IPS-18a (cell line): Measurements from ENCODE around the gene FUT3.
"Not testable (repeated sequence)": the region's sequence is repeated elsewhere in the genome, so short reads cannot be mapped to it uniquely, and the experiment has no call there.

Experiments
- H3K27ac ChIP-seq: one replicate; pipeline ENCODE4 v1.5.1; 2013; ENCODE audit warnings: low read length
- H3K27me3 ChIP-seq: one replicate; pipeline ENCODE4 v1.6.1; 2013; ENCODE audit warnings: mild to moderate bottlenecking, low read length; ENCODE audit not compliant: control insufficient read depth, insufficient read depth
- H3K36me3 ChIP-seq: one replicate; pipeline ENCODE4 v1.6.1; 2013; ENCODE audit warnings: low read depth, low read length; ENCODE audit not compliant: control insufficient read depth
- H3K4me1 ChIP-seq: one replicate; pipeline ENCODE4 v1.6.1; 2013; ENCODE audit warnings: low read depth, low read length; ENCODE audit not compliant: control insufficient read depth
- H3K4me3 ChIP-seq: one replicate; pipeline ENCODE4 v1.5.1; 2013; ENCODE audit warnings: low read length
- H3K9ac ChIP-seq: one replicate; pipeline ENCODE4 v1.6.1; 2013; ENCODE audit warnings: mild to moderate bottlenecking, low read length, moderate library complexity
- H3K9me3 ChIP-seq: one replicate; pipeline ENCODE4 v1.6.1; 2013; ENCODE audit warnings: low read depth, low read length; ENCODE audit not compliant: control insufficient read depth

FUT3 gene

DNA sequence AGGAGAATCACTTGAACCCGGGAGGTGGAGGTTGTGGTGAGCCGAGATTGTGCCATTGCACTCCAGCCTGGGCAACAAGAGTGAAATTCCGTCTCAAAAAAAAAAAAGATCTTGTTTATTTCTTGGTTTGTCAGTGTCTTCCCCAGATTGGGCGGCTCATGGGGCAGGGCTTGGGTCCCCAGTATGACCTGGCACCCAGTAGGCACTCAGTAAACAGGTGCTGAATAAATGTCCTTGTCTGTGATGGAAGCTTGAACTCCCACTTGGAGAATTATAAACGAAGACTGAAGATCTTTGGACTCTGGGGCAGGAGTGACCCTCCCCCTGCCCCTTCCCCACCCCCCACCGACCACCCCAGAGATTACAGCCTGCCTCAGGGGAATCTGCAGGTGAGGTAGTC lies 28.9 kb upstream of the FUT3 start:
- H3K27me3 ChIP-seq: no peaks in the 10 kb centered on the region
- H3K9ac ChIP-seq: no peak overlapping the region
- H3K4me3 ChIP-seq: no peak overlapping the region
- no peaks in the 10 kb centered on the region for H3K9me3 ChIP-seq
- no peaks in the 10 kb centered on the region for H3K36me3 ChIP-seq
- H3K4me1 ChIP-seq: peaks cover 10% of the 10 kb centered on the region
- no peak overlapping the region for H3K27ac ChIP-seq

DNA sequence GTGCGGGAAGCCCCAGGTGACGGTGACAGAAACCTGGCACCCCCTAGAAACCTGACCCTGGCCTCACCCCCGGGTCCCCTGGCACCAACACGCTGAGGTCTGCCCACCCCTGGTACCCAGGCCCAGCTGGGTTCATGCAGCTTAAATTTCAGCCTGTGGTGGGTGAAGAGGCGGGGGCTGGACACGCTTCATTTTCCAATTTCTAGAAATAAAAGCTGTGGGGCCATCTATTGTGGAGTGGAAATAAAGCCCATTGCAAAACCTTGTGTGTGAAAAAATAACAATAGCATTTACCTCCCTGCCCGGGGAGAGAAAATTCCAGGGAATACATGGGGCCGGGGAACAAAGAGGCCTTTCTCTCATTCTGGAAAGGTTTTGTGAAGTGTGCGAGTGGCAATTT lies 26.6 kb upstream of the FUT3 start:
- peaks cover 10% of the 10 kb centered on the region for H3K4me1 ChIP-seq
- H3K9me3 ChIP-seq: no peaks in the 10 kb centered on the region
- no peak overlapping the region for H3K4me3 ChIP-seq
- H3K27ac ChIP-seq: no peak overlapping the region
- H3K36me3 ChIP-seq: no peaks in the 10 kb centered on the region
- H3K9ac ChIP-seq: no peak overlapping the region
- H3K27me3 ChIP-seq: no peaks in the 10 kb centered on the region

DNA sequence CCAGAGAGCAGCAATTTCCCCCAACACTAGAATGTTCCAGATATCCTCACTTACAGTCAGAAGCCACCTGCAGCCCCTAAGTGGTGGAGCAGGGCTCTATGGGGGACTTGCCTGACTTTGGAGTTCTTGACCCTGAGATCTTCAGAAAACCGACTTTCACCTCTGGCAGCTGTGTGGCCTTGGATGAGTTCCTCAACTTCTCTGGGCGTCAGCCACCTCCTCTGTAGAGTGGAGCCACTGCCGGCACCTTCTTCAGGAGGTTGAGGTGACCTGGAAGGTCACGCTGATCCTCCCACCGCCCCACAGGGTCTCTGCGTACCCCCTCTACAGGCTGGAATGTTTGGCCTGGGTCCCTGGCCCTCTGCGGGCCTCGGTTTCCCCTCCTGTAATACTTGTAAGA lies 26.2 kb upstream of the FUT3 start:
- no peak overlapping the region for H3K27ac ChIP-seq
- H3K9me3 ChIP-seq: no peaks in the 10 kb centered on the region
- H3K4me3 ChIP-seq: no peak overlapping the region
- H3K9ac ChIP-seq: no peak overlapping the region
- no peaks in the 10 kb centered on the region for H3K36me3 ChIP-seq
- no peaks in the 10 kb centered on the region for H3K27me3 ChIP-seq
- H3K4me1 ChIP-seq: peaks cover 10% of the 10 kb centered on the region

DNA sequence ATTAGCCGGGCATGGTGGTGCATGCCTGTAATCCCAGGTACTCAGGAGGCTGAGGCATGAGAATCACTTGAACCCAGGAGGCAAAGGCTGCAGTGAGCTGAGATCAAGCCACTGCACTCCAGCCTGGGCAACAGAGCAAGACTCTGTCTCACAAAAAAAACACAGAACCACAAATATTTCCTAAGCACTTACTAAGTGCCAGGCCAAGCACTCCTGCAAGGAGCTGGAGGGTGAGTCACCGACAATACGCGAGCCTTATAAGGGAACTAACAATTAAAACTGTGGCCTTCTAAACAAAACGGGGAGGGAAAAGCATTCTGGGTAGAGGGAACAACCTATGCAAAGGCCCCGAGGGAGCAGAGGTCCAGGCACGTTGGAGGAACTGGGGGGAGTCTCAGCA lies 23.2 kb upstream of the FUT3 start:
- H3K27ac ChIP-seq, H3K27me3 ChIP-seq, H3K4me3 ChIP-seq, H3K4me1 ChIP-seq, H3K9ac ChIP-seq, H3K9me3 ChIP-seq, H3K36me3 ChIP-seq: not testable (repeated sequence)

DNA sequence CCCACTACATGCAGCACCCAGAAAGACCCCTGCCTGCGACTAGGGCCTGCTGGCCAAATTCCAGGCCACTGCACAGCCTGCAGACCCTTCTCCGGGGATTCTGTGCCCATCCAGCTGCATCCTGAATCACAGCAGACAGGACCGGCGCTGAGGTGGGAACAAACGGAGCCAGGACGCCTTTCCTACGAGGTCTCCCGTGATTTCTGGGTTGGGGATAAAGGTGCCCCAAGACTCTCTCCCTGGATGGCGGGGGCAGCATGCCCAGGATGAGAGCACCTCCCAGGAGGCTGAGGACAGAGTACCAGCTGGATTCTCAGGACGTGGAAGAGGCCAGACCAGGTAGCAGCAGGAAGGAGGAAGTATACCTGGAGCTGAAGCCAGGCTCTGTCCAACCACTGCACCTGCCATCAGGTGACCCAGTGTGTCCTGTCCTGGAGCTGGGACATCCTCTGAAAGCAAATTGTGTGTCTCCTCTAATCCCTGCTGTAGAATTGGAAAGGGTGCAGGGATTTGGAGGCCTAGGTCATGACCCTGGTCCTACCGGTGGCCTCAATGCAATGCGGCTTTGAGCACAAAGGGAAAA lies 22.5 kb upstream of the FUT3 start:
- Histone ChIP-seq H3K9me3 (no peaks in the 10 kb centered on the region), H3K27ac (no peak overlapping the region), H3K27me3 (no peaks in the 10 kb centered on the region), H3K4me3 (no peak overlapping the region), H3K4me1 (peaks cover 4% of the 10 kb centered on the region), H3K36me3 (no peaks in the 10 kb centered on the region), H3K9ac (no peak overlapping the region)

DNA sequence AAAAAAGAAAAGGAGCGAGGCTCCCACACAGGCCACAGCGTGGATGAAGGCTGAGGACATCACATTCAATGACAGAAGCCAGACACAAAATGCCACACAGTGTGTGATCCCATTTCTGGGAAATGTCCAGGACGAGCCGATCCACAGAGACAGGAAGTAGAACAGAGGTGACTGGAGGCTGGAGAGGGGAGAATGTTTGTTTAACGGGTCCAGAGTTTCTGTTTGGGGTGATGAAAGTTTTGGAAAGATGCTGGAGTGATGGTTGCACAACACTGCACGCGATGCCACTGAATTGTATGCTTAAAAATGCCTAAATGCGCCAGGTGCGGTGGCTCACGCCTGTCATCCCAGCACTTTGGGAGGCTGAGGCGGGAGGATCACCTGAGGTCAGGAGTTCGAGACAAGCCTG lies 19.7 kb upstream of the FUT3 start:
- Histone ChIP-seq H3K27ac (no peak overlapping the region), H3K27me3 (no peaks in the 10 kb centered on the region), H3K4me3 (no peak overlapping the region), H3K9ac (no peak overlapping the region), H3K4me1 (no peaks in the 10 kb centered on the region), H3K9me3 (no peaks in the 10 kb centered on the region), H3K36me3 (no peaks in the 10 kb centered on the region)

DNA sequence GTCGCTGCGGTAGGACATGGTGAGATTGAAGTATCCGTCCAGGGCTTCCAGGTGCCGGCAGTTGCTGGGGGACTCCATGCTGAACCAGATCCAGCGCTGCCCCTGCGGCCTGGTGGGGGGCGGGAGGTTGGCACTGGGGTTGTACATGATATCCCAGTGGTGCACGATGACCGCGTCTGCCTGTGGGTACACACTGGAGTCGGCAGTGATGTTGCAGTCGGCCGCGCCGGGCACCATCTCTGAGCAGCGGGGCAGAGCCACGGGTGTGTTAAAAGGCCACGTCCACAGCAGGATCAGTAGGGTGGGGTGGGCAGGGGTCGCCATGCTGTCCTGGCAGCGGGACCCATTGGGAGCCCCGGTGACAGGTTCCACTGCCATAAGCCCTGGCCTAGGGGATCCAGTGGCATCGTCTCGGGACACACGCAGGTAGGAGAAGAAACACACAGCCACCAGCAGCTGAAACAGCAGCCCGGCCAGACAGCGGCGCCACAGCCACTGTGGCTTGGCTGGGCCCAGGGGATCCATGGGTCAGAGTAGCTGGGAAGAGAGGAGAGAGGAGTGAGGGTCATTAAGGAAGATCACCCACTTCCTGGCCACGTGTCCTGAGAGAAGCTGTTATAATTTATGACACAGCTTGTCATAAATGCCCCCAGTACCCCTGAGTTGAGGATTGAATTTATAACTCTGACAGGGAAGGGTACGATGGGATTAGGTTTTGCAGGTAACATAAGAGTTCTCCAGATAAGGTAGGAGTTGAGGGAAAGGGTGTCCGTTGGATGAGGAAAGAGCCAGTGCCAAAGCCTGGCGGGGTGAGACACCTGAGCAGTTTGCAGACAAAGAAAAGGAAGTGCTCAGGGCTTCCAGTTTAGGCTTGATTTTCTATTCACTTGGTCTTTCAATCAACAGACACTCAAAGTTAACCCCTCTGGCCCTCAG lies 16.2 kb upstream of the FUT3 start:
- Histone ChIP-seq H3K27ac (no peak overlapping the region), H3K27me3 (no peaks in the 10 kb centered on the region), H3K9ac (no peak overlapping the region), H3K4me3 (no peak overlapping the region), H3K9me3 (no peaks in the 10 kb centered on the region), H3K4me1 (no peaks in the 10 kb centered on the region), H3K36me3 (no peaks in the 10 kb centered on the region)

DNA sequence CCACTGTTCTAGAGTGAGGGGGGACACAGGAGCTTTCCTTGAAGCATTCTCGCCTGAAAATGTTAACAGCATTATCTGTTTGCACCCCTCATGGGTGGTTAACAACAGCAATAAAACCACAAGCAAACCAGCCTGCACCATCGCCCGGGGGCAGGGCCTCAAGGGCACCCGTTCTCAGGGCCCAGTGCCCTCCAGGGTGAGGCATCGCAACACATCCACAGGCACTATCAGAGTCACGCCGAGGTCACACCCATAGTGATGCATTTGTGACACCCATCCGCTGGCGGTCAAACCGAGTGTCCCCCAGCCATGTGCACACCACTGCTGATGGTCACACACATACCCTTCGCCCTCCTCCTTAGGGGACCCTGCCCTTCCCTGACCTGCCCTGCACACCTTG lies 14.5 kb upstream of the FUT3 start:
- Histone ChIP-seq H3K27me3 (no peaks in the 10 kb centered on the region), H3K4me3 (no peak overlapping the region)

DNA sequence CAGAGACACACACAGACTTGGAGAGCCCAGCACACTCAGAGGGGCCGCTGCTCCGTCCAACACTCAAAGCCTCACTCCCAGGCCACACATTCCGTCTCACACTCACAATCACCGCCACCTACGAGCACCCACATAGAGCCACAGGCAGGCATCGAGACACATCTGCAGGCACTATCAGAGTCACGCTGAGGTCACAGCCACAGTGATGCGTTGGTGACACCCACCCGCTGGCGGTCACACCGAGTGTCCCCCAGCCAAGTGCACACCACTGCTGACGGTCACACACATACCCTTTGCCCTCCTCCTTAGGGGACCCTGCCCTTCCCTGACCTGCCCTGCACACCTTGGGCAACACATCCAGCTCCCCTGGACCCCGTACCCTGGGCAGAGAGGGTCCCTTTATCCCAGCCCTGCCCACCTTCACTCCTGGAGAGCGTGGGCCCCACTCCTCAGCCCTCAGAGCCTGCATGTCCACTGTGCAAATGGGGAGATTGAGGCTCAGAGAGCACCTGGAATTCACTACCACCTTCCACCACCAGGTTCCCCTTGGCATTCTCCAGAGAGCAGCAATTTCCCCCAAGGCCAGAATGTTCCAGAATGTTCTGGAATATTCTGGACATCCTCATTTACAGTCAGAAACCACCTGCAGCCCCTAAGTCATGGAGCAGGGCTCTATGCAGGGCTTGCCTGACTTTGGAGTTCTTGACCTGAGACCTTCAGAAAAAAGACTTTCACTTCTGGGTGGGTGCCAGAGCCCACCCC lies 13.7 kb upstream of the FUT3 start:
- no peak overlapping the region for H3K4me3 ChIP-seq
- no peaks in the 10 kb centered on the region for H3K36me3 ChIP-seq
- H3K9me3 ChIP-seq: no peaks in the 10 kb centered on the region
- no peak overlapping the region for H3K27ac ChIP-seq
- H3K4me1 ChIP-seq: no peaks in the 10 kb centered on the region
- no peaks in the 10 kb centered on the region for H3K27me3 ChIP-seq
- no peak overlapping the region for H3K9ac ChIP-seq

More for the DNA sequence above, 14.5 kb upstream of the FUT3 start:
- H3K9ac ChIP-seq: no peak overlapping the region
- no peak overlapping the region for H3K27ac ChIP-seq
- H3K36me3 ChIP-seq: no peaks in the 10 kb centered on the region
- H3K4me1 ChIP-seq: no peaks in the 10 kb centered on the region
- no peaks in the 10 kb centered on the region for H3K9me3 ChIP-seq

DNA sequence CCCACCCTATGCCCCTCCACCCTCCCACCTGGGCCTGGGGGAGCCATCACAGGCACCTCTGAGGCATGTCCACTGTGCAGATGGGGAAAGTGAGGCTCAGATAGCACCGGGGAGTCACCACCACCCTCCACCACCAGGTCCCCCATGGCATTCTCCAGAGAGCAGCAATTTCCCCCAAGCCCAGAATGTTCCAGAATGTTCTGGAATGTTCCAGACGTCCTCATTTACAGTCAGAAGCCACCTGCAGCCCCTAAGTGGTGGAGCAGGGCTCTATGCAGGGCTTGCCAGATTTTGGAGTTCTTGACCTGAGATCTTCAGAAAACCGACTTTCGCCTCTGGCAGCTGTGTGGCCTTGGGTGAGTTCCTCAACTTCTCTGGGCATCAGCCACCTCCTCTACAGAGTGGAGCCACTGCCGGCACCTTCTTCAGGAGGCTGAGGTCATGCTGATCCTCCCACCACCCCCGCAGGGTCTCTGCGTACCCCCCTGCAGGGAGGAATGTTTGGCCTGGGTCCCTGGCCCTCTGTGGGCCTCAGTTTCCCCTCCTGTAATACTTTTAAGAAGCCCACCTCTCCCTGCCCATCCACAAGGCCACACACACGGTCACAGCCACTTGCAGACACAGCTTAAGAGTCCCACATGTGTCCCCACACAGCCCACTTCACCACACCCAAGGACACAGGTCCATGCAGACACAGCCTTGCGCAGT lies 12.9 kb upstream of the FUT3 start:
- no peak overlapping the region for H3K4me3 ChIP-seq

DNA sequence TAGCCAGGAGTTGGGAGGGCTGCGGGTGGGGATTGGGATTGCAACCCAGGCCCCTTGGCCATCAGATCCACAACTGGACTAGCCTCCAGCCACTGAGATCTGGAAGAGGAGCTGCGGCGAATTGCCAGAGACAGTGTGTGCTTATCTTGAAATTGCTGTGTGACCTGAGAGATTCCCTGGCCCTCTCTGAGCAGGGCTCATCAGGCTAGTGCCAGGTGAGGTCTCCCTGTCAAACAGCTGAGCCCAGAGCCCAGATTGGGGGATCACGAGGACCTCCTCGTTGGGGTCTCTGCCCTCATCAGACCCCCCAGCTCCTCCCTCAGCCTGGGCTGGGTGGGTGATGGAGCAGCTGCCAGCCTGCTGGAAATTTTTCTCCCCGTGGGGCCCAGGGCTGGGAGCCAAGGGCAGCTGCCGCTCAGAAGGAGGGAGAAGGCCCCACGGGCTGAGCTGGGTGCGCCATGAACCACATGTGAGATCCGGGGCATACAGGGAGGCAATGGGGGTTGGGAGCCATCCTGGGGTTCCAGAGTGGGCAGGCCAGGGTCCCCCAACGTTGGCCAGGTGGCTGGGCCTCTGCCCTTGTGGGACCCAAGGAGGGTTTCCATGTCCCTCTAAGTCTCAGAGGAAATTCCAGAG lies 11.9 kb upstream of the FUT3 start:
- H3K9ac ChIP-seq: no peak overlapping the region
- no peaks in the 10 kb centered on the region for H3K36me3 ChIP-seq
- no peaks in the 10 kb centered on the region for H3K4me1 ChIP-seq
- no peaks in the 10 kb centered on the region for H3K9me3 ChIP-seq
- no peak overlapping the region for H3K4me3 ChIP-seq
- no peak overlapping the region for H3K27ac ChIP-seq
- H3K27me3 ChIP-seq: no peaks in the 10 kb centered on the region

More for the DNA sequence above, 12.9 kb upstream of the FUT3 start:
- Histone ChIP-seq H3K27me3 (no peaks in the 10 kb centered on the region), H3K9ac (no peak overlapping the region), H3K27ac (no peak overlapping the region), H3K9me3 (no peaks in the 10 kb centered on the region), H3K36me3 (no peaks in the 10 kb centered on the region), H3K4me1 (no peaks in the 10 kb centered on the region)
